GM12801 (cell line): Measurements from ENCODE around the gene MGMT.

Experiments
- CTCF ChIP-seq: IDR thresholded peaks from one replicate; pipeline ENCODE4 v1.5.1; 2011; ENCODE audit warnings: control low read depth; ENCODE audit not compliant: insufficient read length; ENCODE audit errors: extremely low read depth

The MGMT gene

GRCh38 chr10:129725011-129725410, 258.0 kb downstream of the MGMT start:
- TF ChIP-seq CTCF = no peak

- TF ChIP-seq CTCF = no peak
These were observed 258.4 kb downstream of the MGMT start for GRCh38 chr10:129725482-129725881.

GRCh38 chr10:129725890-129726631, 259.0 kb downstream of the MGMT start:
- TF ChIP-seq CTCF = no peak

- no peak for TF ChIP-seq CTCF
These were observed 260.0 kb downstream of the MGMT start for GRCh38 chr10:129727071-129727470.

GRCh38 chr10:129727495-129727894, 260.5 kb downstream of the MGMT start:
- TF ChIP-seq CTCF = no peak

- no peak for TF ChIP-seq CTCF
These were observed 261.3 kb downstream of the MGMT start for GRCh38 chr10:129728246-129728820.

- no peak for TF ChIP-seq CTCF
These were observed 262.1 kb downstream of the MGMT start for GRCh38 chr10:129728905-129729795.
